H1 (cell line): ENCODE measurements around the gene CCDC60. TPM values are rescaled to one million over a fixed set of nuclear protein-coding genes. Genes with fewer than 3 reads are reported as not detected.

Source experiments
- CREB1 ChIP-seq: IDR thresholded peaks from 2 replicates; pipeline ENCODE4 v1.6.1; 2012; ENCODE audit warnings: inconsistent platforms
- GTF2F1 ChIP-seq: IDR thresholded peaks from 2 replicates; pipeline ENCODE4 v1.6.1; 2012; ENCODE audit warnings: low read depth, low read length, improper control_type of control experiment, borderline replicate concordance
- JUN ChIP-seq: IDR thresholded peaks from 2 replicates; pipeline ENCODE4 v1.6.1; 2011; ENCODE audit warnings: low read depth, mild to moderate bottlenecking, improper control_type of control experiment, low read length
- JUND ChIP-seq: IDR thresholded peaks from 2 replicates; pipeline ENCODE4 v1.6.1; 2011; ENCODE audit warnings: mild to moderate bottlenecking, improper control_type of control experiment, low read length
- KDM5A ChIP-seq: fragments of 200-600 bp; IDR thresholded peaks from 2 replicates; pipeline ENCODE4 v1.7.1; 2012; ENCODE audit warnings: mild to moderate bottlenecking, low read length, inconsistent platforms, mixed read lengths
- RFX5 ChIP-seq: IDR thresholded peaks from 2 replicates; pipeline ENCODE4 v1.6.1; 2011; ENCODE audit warnings: low read depth, low read length, improper control_type of control experiment, borderline replicate concordance
- SIN3A ChIP-seq, 2 experiments: IDR thresholded peaks in 1 of 2; conservative IDR thresholded peaks in 1 of 2; 2 replicates each; pipeline ENCODE4 v1.6.1; 2011 to 2012; ENCODE audit warnings: low read length in 2 of 2, improper control_type of control experiment in 1 of 2, low read depth in 1 of 2, mild to moderate bottlenecking in 1 of 2
- polyA plus RNA-seq, 7 experiments: library from polyadenylated mRNA; depleted of rRNA in 3 of 7; stranded (reverse) in 5 of 7; unstranded in 2 of 7; fragments of >200 nt in 5 of 7; fragments of 200-250 nt in 2 of 7; gene quantifications; 1 replicate in 5 of 7; 2 replicates in 1 of 7; 4 replicates in 1 of 7; pipeline versions ENCODE4 v1.2.1 to v1.2.3, GENCODE V29; 2011 to 2013; ENCODE audit warnings: missing spikeins in 2 of 7, mixed read lengths in 2 of 7
- total RNA-seq: library from RNA; stranded (reverse); fragmentation: NEBNext Ultra II Directional; extraction: Animal tissue kit (Norgen Biotek cat#: 25700); gene quantifications from 2 replicates; pipeline ENCODE4 v1.2.1, GENCODE V29; 2021
- TF ChIP-seq, protein P1 (sequence below): IDR thresholded peaks from 2 replicates; pipeline ENCODE4 v1.6.1; 2011; ENCODE audit warnings: low read length, improper control_type of control experiment
- TF ChIP-seq, protein P2 (sequence below), 3 experiments: IDR thresholded peaks; 1 replicate in 2 of 3; 2 replicates in 1 of 3; pipeline versions ENCODE4 v1.5.1 to v1.6.1; 2011; ENCODE audit warnings: low read length in 3 of 3, mild to moderate bottlenecking in 3 of 3, inconsistent platforms in 2 of 3, low read depth in 1 of 3, moderate library complexity in 1 of 3; ENCODE audit not compliant: insufficient read depth in 1 of 3; ENCODE audit errors: control extremely low read depth in 1 of 3
- TF ChIP-seq, protein P3 (sequence below): IDR thresholded peaks from 2 replicates; pipeline ENCODE4 v1.6.1; 2011; ENCODE audit warnings: low read depth, mild to moderate bottlenecking, low read length; ENCODE audit not compliant: insufficient read depth

CCDC60 gene
- total and polyA plus RNA-seq, 2 of the 8 experiments (the other 6 are each of a cell fraction or from before 2014, with no cell fraction given) = 0.05 TPM; not detected in 1

DNA sequence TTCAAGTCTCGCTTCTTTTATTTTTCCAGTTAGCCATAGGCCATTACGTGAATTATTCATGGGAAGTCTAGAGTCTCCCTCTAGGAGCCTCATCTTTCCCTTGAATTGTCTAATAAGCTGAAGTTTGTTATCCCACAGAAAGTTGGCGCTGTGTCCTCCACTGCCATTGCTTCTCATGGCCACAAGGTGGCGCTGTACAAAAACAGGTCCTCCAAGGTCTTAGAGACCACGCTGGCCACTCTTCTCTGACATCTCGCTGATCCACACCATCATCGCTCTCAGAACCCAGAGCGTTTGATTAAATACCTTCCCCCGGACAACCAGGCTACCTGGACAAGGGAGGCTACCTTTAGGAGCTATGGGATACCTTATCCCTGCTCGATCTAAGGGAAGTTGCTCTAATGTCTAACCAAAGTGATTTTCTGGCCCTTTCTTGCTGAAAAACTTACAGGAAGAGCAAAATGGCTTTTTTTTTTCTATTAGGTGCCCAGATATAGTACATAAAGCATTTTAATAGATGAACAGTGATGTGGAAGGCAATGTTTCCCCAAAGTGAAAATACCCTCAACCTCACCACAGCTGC, 110.0 kb downstream of the CCDC60 start (continued):
- TF ChIP-seq, protein P1, sequence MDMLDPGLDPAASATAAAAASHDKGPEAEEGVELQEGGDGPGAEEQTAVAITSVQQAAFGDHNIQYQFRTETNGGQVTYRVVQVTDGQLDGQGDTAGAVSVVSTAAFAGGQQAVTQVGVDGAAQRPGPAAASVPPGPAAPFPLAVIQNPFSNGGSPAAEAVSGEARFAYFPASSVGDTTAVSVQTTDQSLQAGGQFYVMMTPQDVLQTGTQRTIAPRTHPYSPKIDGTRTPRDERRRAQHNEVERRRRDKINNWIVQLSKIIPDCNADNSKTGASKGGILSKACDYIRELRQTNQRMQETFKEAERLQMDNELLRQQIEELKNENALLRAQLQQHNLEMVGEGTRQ = no peak
- TF ChIP-seq CREB1 = peak; percentile 46; the same call in 1 of the 2 replicates
- TF ChIP-seq GTF2F1 = no peak
- TF ChIP-seq JUND = peak; percentile 37; the same call in 1 of the 2 replicates
- TF ChIP-seq, protein P2, sequence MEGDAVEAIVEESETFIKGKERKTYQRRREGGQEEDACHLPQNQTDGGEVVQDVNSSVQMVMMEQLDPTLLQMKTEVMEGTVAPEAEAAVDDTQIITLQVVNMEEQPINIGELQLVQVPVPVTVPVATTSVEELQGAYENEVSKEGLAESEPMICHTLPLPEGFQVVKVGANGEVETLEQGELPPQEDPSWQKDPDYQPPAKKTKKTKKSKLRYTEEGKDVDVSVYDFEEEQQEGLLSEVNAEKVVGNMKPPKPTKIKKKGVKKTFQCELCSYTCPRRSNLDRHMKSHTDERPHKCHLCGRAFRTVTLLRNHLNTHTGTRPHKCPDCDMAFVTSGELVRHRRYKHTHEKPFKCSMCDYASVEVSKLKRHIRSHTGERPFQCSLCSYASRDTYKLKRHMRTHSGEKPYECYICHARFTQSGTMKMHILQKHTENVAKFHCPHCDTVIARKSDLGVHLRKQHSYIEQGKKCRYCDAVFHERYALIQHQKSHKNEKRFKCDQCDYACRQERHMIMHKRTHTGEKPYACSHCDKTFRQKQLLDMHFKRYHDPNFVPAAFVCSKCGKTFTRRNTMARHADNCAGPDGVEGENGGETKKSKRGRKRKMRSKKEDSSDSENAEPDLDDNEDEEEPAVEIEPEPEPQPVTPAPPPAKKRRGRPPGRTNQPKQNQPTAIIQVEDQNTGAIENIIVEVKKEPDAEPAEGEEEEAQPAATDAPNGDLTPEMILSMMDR (IDR thresholded peaks at IDR 0.05; ENCODE audit: control extremely low read depth in 1 of 3, insufficient read depth in 1 of 3, low read depth in 1 of 3, low read length in 3 of 3) = peak; percentile 92 to 100 (median 100)
- no peak for TF ChIP-seq JUN
- TF ChIP-seq, protein P3, sequence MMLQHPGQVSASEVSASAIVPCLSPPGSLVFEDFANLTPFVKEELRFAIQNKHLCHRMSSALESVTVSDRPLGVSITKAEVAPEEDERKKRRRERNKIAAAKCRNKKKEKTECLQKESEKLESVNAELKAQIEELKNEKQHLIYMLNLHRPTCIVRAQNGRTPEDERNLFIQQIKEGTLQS = peak; percentile 59; the same call in 1 of the 2 replicates
- TF ChIP-seq SIN3A (conservative IDR thresholded peaks at IDR 0.05 in 1 of 2, IDR thresholded peaks at IDR 0.05 in 1 of 2; ENCODE audit: low read depth in 1 of 2, low read length in 2 of 2) = 0 out of 4 replicates have a peak, but pooled peaks of 1 of the 2 experiments have one; percentile 26
- no peak for TF ChIP-seq KDM5A
- TF ChIP-seq RFX5 = no peak
